CMK (cell line): Measurements from ENCODE around the gene AP5Z1.
"Not testable (repeated sequence)": the region's sequence is repeated elsewhere in the genome, so short reads cannot be mapped to it uniquely, and the experiment has no call there.

Experiments
- DNase-seq: peaks from one replicate; pipeline ENCODE4 v3.0.0-alpha.2; 2010; ENCODE audit warnings: low read depth

The AP5Z1 gene

GRCh38 chr7:4788627-4789189, 13.3 kb downstream of the AP5Z1 start:
- DNase-seq = no peak

DNA sequence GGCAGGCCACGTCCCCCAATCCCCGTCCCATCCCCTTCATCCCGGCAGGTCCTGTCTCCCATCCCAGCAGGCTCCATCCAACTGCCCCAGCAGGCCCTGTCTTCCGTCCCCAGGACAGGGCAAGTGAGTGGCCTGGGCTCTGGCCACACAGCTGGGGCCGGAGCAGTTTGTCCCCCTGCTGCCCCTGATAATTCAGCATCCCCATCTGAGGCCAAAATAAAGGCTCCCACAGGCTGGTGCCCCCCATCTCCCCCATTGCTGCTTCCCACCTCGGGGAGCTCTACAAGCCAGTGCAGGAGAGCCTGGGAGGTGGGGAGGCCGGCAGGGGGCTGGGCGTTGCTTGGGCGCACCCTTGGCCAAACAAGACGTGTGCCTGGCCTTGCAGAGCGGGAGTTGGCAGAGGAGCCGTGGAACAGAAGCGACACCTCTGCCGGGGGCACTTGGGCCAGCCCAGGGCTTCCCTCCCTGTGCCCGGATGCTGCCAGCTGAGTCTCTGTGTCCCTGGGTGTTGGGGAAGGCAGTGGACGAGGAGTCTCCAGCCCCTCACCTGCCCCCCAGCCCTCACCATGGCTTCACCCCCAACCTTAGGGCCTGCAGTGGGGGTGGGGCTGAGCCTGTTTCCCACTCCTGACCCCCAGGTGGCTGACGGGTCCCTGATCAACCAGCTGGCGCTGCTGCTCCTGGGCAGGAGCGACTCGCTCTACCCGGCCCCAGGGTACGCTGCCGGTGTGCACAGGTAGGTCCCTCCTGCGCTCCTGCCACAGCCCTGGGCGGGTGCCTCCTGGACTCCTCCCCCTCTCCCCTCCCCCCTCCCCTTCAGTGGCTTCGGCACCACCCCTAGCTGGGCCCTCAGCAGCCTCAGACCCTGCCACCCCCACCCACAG, 14.0 kb downstream of the AP5Z1 start:
- no peak for DNase-seq

- no peak for DNase-seq
Measured at GRCh38 chr7:4790078-4790465, 14.6 kb downstream of the AP5Z1 start.

- no peak for DNase-seq
Measured at GRCh38 chr7:4790516-4790991, 15.1 kb downstream of the AP5Z1 start.

DNA sequence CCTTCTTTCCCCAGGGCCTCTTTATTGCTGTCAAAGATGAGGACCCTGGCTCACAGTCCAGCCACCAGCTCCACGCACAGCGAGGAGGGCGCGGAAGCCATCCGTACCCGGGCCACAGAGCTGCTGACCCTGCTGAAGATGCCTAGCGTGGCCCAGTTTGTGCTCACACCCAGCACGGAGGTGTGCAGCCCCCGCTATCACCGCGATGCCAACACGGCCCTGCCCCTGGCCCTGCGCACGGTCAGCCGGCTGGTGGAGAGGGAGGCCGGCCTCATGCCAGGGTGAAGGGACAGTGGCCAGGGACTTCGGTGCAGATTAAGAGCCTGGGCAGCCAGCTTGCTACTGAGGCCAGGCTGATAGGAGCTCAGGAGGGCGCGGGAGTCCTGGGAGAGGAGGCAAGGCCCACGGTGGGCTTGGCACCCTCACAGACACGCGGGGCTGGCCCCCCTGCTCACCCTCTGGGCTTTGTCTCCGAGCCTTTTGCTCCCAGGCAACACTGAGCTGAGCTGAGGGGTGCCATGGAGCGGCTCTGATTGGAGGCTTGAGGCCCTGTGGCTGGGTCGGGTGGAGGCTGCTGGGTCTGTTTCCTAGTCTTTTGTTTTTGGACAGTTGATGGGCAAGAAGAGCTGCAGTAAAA, 15.8 kb downstream of the AP5Z1 start:
- DNase-seq = no peak

DNA sequence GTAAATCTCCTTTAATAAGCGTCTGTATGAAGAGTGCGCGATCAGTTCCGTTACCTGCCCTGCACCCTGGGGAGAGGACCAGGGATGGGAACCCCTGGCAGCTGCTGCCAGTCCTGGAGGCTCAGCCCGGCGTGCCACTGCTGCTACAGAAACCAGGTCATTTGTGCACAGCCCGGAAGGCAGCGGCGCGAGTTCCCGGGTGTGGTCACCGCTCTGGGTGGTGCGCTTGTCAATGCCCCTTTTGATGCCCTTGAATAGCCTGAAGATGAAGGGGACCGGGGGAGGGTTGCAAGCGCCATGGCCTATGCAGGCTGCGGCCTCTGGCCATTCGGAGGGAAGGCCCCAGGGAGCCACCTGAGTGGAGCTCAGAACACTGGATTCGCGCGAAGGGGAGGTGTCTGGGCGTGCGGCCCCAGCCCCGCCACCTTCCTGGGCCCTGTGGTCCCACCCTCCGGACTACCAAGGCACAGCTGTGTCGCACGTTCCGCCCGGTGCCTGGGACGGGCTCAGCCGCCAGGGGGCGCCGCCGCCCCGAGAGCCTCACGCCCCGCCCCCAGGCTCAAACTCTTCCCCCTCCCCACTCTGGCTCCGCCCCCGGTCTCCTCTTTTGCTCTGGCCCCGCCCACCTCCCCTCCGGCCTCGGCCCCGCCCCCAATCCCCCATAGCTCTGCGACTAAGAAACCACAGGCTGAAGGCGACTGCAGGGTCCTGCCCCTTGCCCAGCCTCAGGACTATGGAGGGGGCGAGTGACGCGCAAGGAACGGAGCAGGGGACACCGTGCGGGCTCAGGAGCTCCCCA, 16.5 kb downstream of the AP5Z1 start:
- DNase-seq = no peak

GRCh38 chr7:4792537-4793126, 17.2 kb downstream of the AP5Z1 start:
- DNase-seq = no peak

DNA sequence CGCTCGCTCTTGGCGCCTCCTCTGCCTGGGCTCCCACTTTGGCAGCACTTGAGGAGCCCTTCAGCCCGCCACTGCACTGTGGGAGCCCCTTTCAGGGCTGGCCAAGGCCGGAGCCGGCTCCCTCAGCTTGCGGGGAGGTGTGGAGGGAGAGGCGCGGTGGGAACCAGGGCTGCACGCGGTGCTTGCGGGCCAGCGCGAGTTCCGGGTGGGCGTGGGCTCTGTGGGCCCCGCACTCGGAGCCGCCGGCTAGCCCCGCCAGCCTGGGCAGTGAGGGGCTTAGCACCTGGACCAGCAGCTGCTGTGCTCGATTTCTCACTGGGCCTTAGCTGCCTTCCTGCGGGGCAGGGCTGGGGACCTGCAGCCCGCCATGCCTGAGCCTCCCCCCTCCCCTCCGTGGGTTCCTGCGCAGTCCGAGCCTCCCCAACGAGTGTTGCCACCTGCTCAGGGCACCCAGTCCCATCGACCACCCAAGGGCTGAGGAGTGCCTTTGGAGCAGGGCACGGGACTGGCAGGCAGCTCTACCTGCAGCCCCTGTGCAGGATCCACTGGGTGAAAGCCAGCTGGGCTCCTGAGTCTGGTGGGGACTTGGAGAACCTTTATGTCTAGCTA, 18.1 kb downstream of the AP5Z1 start:
- not testable (repeated sequence) for DNase-seq

DNA sequence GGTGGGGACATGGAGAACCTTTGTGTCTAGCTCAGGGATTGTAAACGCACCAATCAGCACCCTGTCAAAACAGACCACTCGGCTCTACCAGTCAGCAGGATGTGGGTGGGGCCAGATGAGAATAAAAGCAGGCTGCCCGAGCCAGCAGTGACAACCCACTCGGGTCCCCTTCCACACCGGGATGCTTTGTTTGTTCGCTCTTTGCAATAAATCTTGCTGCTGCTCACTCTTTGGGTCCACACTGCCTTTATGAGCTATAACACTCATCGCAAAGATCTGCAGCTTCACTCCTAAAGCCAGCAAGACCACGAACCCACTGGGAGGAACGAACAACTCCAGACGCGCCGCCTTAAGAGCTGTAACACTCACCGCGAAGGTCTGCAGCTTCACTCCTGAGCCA, 18.7 kb downstream of the AP5Z1 start:
- DNase-seq = not testable (repeated sequence)

GRCh38 chr7:4794591-4795350, 19.3 kb downstream of the AP5Z1 start:
- DNase-seq = no peak

DNA sequence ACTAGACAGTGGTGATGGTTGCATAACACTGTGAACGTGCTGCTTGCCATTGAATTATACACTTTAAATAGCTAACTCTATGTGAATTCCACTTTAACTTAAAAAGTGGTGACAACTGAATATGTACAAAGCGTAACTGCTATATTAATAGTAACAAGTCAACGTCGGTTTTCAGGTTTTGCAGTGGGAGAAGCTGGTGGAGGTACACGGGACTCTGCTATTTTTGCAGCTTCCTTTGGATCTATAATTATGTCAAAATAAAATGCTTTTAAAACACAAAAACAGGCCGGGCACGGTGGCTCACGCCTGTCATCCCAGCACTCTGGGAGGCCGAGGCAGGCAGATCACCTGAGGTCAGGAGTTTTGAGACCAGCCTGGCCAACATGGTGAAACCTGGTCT, 21.0 kb downstream of the AP5Z1 start:
- no peak for DNase-seq

- DNase-seq = no peak
Measured at GRCh38 chr7:4797858-4798705, 22.7 kb downstream of the AP5Z1 start.

DNA sequence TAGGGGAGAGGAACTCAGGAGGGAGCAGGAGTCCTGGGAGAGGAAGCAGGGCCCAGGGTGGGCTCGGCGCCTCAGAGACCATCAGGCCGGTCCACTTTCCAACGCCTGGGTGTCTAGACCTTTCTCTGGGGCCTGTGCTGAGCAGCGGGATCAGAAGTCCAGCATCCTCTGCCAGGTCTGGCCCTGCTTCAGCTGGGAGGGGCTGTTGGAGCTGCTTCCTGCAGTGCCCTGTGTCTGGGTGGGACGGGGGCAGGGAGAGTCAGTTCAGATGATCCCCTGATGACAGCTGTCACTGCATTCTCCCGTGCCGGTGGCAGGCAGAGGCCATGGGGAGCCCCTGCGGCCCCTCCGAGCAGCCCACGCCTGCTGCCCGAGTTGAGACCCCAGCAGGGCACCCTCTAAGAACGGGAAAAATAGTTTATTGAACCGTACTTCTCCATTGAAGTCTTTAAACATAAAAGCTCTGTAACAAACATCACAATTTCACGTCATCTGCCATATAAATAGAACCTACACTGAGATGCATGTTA, 23.3 kb downstream of the AP5Z1 start:
- DNase-seq = no peak

- no peak for DNase-seq
Measured at GRCh38 chr7:4799508-4800268, 24.3 kb downstream of the AP5Z1 start.

GRCh38 chr7:4800487-4800886, 25.1 kb downstream of the AP5Z1 start:
- DNase-seq = no peak

DNA sequence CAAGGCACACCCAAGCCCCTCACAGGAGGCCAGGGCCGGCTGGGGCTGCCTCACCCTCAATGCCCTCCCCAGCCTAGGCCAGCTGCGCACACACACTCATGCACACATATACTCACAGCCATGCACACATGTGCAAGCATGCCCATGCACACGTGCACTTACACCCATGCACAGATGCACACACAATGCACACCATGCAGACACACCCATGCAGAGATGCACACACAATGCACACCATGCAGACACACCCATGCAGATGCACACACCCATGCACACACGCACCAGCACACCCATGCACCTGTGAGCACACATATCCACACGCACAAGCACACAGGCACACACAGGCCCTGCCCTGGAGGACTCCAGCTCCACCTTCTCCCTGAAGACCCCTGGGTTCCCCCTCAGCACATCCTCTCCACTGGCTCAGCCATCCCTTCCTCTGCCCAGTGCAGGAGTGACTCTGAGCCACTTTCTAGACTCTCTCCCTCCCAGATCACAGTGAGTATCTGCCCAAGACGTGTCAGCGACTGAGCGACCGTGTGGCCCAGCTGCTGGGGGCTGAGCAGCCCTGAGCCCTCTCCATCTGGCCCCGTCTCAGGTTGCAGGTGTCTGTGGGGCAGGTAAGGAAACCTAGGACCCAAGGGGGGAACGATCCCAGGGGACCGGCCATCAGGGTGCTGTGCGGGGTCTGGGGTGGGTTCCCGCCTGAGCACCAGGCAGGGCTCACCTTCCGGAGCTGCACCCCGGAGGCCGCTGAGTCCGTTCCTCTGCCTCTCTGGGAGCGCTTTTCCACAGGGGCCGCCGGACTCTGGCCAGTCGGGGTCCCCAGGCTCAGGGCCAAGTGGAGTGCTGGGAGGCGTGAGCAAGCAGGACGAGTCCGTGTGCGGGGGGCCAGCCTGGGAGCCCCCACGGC, 25.8 kb downstream of the AP5Z1 start:
- no peak for DNase-seq

DNA sequence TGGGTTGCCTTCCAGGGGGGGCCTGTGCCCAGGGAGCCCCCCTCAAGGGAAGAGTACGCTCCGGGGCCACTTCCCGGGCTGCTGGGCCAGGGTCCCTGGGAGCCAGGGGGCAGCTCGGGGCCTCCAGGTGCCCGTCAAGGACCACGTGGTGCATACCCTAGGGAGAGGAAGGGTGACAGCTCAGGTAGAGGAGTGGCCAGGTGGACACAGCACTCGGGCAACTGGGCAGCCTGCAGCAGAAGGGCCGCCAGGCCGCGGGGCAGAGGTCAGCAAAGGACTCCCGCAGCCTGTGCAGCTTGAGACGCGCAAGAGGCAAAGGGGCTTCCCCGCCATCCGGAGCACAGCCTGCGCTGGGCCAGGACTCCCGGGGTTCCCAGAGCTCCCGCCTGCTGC, 26.4 kb downstream of the AP5Z1 start:
- no peak for DNase-seq

GRCh38 chr7:4802577-4802976, 27.2 kb downstream of the AP5Z1 start:
- not testable (repeated sequence) for DNase-seq
